ENCODE results near the gene RPS27L. TPM values are rescaled to one million over a fixed set of nuclear protein-coding genes. Genes with fewer than 3 reads are reported as not detected.

Gene RPS27L
- total and polyA plus RNA-seq, 9 of the 15 experiments (the other 6 are each of a cell fraction or from before 2014, with no cell fraction given): 72.2 to 382 (median 116) TPM

DNA sequence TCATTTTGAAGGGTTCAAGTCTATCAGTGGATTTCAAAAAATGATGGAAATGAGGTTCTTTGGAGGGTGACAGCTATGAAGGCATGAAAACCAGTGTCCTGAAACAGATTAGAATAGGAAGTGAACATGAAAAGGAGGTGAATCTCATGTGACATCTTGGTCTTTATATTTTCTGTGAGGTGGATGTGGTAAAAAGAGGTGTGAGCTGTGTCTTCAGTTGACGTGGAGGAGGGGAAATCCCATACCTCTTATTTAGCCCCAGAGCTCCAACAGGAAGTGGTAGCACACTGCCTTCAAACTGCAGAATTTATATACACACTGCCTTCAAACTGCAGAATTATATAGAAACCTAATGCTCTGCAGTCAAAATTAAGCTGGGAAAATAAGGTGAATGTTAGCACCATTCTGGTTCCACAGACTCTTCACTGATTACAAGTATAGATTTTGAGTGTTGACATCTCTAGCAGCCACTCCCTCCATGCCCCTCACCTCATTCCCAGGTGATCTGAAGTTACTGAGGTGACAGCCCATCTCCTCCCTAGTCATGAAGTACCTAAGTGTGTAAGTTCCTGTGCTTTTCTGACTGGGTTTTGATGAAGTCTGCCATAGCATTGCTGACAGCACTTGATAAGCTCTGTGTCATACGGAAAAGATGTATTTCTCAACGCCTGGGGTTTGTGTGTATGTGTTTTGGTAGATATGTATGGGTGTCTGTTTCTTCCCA lies 34.8 kb upstream of the RPS27L start (continued):
- TF ChIP-seq KLF10 (CRISPR knock-in tag; IDR thresholded peaks at IDR 0.05) (no peak), RAD21 (CRISPR knock-in tag; conservative IDR thresholded peaks at IDR 0.05 in 1 of 2, IDR thresholded peaks at IDR 0.05 in 1 of 2) (no peak; a peak in 1 of 4 replicates), TAL1 (IDR thresholded peaks at IDR 0.05) (peak; percentile 80; the same call in 1 of the 2 replicates), CEBPB (tag; IDR thresholded peaks at IDR 0.05) (peak; percentile 83), KAT7 (CRISPR knock-in tag; IDR thresholded peaks at IDR 0.05; ENCODE audit: borderline replicate concordance) (no peak), ARID1B (IDR thresholded peaks at IDR 0.05) (peak; percentile 91), ZEB2 (IDR thresholded peaks at IDR 0.05) (no peak; the same call in 1 of the 2 replicates), NFIC (IDR thresholded peaks at IDR 0.05) (peak; percentile 52; the same call in 1 of the 2 replicates), CBFA2T2 (conservative IDR thresholded peaks at IDR 0.05) (peak; percentile 83), HIVEP1 (CRISPR knock-in tag; IDR thresholded peaks at IDR 0.05) (no peak), HOXB6 (CRISPR knock-in tag; IDR thresholded peaks at IDR 0.05; ENCODE audit: borderline replicate concordance) (no peak), PML (IDR thresholded peaks at IDR 0.05; ENCODE audit: low read length) (peak; percentile 64; the same call in 1 of the 2 replicates), ARHGAP35 (IDR thresholded peaks at IDR 0.05; ENCODE audit: partially characterized antibody) (no peak), JUND (IDR thresholded peaks at IDR 0.05; ENCODE audit: borderline replicate concordance, low read depth, low read length) (peak; percentile 63), JUND (tag; IDR thresholded peaks at IDR 0.05; ENCODE audit: borderline replicate concordance, low read depth, low read length) (peak; percentile 67; the same call in 2 of the 3 replicates), ZNF764 (CRISPR knock-in tag; IDR thresholded peaks at IDR 0.05; ENCODE audit: low read depth) (no peak), ZNF41 (CRISPR knock-in tag; conservative IDR thresholded peaks at IDR 0.05) (no peak), NCOR1 (IDR thresholded peaks at IDR 0.05) (peak; percentile 81), SRSF9 (IDR thresholded peaks at IDR 0.05; ENCODE audit: borderline replicate concordance, low read depth, low read length) (no peak), ZNF184 (CRISPR knock-in tag; IDR thresholded peaks at IDR 0.05) (no peak)
- TF ChIP-seq, protein P1, sequence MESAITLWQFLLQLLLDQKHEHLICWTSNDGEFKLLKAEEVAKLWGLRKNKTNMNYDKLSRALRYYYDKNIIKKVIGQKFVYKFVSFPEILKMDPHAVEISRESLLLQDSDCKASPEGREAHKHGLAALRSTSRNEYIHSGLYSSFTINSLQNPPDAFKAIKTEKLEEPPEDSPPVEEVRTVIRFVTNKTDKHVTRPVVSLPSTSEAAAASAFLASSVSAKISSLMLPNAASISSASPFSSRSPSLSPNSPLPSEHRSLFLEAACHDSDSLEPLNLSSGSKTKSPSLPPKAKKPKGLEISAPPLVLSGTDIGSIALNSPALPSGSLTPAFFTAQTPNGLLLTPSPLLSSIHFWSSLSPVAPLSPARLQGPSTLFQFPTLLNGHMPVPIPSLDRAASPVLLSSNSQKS (CRISPR knock-in tag; IDR thresholded peaks at IDR 0.05): no peak
- TF ChIP-seq, protein P2, sequence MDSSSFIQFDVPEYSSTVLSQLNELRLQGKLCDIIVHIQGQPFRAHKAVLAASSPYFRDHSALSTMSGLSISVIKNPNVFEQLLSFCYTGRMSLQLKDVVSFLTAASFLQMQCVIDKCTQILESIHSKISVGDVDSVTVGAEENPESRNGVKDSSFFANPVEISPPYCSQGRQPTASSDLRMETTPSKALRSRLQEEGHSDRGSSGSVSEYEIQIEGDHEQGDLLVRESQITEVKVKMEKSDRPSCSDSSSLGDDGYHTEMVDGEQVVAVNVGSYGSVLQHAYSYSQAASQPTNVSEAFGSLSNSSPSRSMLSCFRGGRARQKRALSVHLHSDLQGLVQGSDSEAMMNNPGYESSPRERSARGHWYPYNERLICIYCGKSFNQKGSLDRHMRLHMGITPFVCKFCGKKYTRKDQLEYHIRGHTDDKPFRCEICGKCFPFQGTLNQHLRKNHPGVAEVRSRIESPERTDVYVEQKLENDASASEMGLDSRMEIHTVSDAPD (CRISPR knock-in tag; IDR thresholded peaks at IDR 0.05): no peak
- TF ChIP-seq, protein P3, sequence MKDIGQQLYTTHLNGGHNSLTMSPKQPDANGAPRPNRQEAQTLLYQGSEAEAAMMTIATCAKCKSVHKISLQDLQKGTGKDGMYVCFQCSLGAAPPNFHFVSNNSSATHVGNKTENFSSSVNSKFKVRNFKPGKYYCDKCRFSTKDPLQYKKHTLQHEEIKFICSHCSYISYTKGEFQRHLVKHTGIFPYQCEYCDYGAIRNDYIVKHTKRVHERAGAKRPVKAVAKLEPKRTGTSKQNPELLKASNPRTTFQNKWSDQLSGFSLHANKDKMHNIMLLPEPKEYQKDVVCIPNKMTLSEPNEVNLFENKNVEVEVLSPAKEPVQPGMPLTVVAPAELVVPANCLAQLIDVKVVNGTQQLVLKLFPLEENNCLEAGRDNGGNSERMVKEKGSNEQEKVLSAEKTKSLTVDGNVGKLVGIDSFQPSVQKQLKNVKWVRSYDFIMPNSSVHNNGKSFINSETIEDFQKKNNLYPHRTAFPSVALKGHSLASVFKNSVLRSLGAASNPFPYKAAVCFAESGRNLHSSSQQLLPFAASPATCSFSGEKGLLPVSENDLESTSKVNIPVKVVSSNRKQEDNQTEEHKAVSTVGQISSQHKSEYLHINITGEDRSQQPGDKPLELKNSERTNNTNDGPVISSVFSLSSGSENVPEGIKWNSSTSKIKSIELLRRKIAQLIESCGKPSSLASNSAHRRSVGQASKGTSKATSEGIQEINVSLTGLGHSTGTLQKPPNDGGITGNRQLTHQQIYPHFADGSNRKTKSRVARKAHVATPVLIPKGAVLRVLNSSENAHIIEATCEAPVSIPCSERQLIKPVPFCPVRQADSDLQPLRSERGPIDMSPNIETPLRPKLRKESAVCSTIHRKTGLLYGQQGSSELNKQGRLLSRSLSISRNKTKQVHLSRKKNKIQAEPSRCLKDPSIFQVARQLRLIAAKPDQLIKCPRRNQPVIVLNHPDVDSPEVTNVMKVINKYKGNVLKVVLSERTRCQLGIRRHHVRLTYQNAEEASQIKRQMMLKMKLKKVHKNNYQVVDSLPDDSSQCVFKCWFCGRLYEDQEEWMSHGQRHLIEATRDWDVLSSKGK (CRISPR knock-in tag; IDR thresholded peaks at IDR 0.05): no peak

Data from K562 (cell line).